Kidney (tissue), 14 donors: ENCODE data around the gene PPP4R3B. TPM values are rescaled to one million over a fixed set of nuclear protein-coding genes. Genes with fewer than 3 reads are reported as not detected.
"Not testable (repeated sequence)": the region's sequence is repeated elsewhere in the genome, so short reads cannot be mapped to it uniquely, and the experiment has no call there.

Experiments used
- DNase-seq, 5 donors: peaks; one replicate each; pipeline ENCODE4 v3.0.0-alpha.2; 2013 to 2020
- FAIRE-seq: peaks from 2 replicates; lab custom pipeline; 2012; peaks lifted over from hg19 to GRCh38; lab: Jason Lieb, UNC
- H3K27ac ChIP-seq, 2 donors: one replicate each; pipeline ENCODE4 v1.7.0; 2013; ENCODE audit warnings: low read depth in 2 of 2, low read length in 2 of 2, inconsistent platforms in 1 of 2
- H3K27me3 ChIP-seq: one replicate; pipeline ENCODE4 v1.7.1; 2013; ENCODE audit warnings: low read length, inconsistent platforms; ENCODE audit not compliant: control insufficient read depth, insufficient read depth
- H3K36me3 ChIP-seq, 3 donors: one replicate each; pipeline versions ENCODE4 v1.7.0 to v1.7.1; 2013; ENCODE audit warnings: low read length in 3 of 3, control low read depth in 1 of 3, inconsistent platforms in 1 of 3; ENCODE audit not compliant: insufficient read depth in 3 of 3, control insufficient read depth in 2 of 3
- H3K4me1 ChIP-seq, 3 donors: one replicate each; pipeline versions ENCODE4 v1.7.0 to v1.7.1; 2013; ENCODE audit warnings: low read length in 3 of 3, inconsistent platforms in 1 of 3, low read depth in 1 of 3; ENCODE audit not compliant: control insufficient read depth in 2 of 3, insufficient read depth in 2 of 3
- H3K4me3 ChIP-seq, 3 donors: one replicate each; pipeline versions ENCODE4 v1.7.0 to v1.8.1; 2013; ENCODE audit warnings: low read length in 3 of 3, control low read depth in 1 of 3, inconsistent platforms in 1 of 3
- H3K9ac ChIP-seq, 3 donors: one replicate each; pipeline versions ENCODE4 v1.7.0 to v1.7.1; 2013; ENCODE audit warnings: low read length in 3 of 3, control low read depth in 1 of 3, inconsistent platforms in 1 of 3
- H3K9me3 ChIP-seq, 3 donors: one replicate each; pipeline versions ENCODE4 v1.7.0 to v1.7.1; 2013; ENCODE audit warnings: low read length in 3 of 3, control low read depth in 1 of 3, inconsistent platforms in 1 of 3; ENCODE audit not compliant: control insufficient read depth in 2 of 3, insufficient read depth in 1 of 3
- CTCF ChIP-seq: IDR thresholded peaks from 3 replicates; pipeline ENCODE4 v1.5.1; 2012; ENCODE audit warnings: mild to moderate bottlenecking, moderate library complexity, borderline replicate concordance; ENCODE audit not compliant: insufficient read depth; ENCODE audit errors: extremely low read depth
- intact Hi-C: fragments of 100-400 bp; cut with DNase I; formaldehyde crosslinking; loops from one replicate; pipeline ENCODE4 v1.11.1; 2022
- polyA plus RNA-seq: library from polyadenylated mRNA; stranded (reverse); fragments of 350-450 nt; fragmentation: Illumina TruSeq; extraction: RNeasy Lipid Tissue Mini Kit (QIAGEN cat#74804); gene quantifications from one replicate; pipeline ENCODE4 v1.2.3, GENCODE V29; 2014; ENCODE audit warnings: low read depth, low replicate concordance; ENCODE audit not compliant: insufficient read depth
- total RNA-seq: library from RNA; stranded (reverse); fragmentation: NEBNext Ultra II Directional; extraction: Animal tissue kit (Norgen Biotek cat#: 25700); gene quantifications from one replicate; pipeline ENCODE4 v1.2.1, GENCODE V29; 2021
- donor health status: control.
- donor health status: control.
- donor health status: control.
- donor health status: control.
- donor health status: control.
- donor health status: DM: yes; HTN: yes; CAD: no.
- donor health status: Normal renal cell carcinoma (clear cell type).

Gene PPP4R3B
- total and polyA plus RNA-seq, 2 donors from 2014 or later: 24.0 to 66.0 TPM

- FAIRE-seq: no peak
- H3K36me3 ChIP-seq: peaks cover 0 to 7% (median 2%) of the 10 kb centered on the region in 3 donors
- H3K9ac ChIP-seq: no peak overlapping the region
- H3K27me3 ChIP-seq: no peaks in the 10 kb centered on the region
- H3K4me3 ChIP-seq: no peak overlapping the region
- DNase-seq: no peak
- peaks cover 0 to 4% (median 2%) of the 10 kb centered on the region in 3 donors for H3K4me1 ChIP-seq
- no peaks in the 10 kb centered on the region for H3K9me3 ChIP-seq
- no peak for TF ChIP-seq CTCF
- H3K27ac ChIP-seq: no peak overlapping the region
- intact Hi-C loops: no loop called here
Measured at GRCh38 chr2:55604027-55604565, 13.3 kb downstream of the PPP4R3B start.

DNA sequence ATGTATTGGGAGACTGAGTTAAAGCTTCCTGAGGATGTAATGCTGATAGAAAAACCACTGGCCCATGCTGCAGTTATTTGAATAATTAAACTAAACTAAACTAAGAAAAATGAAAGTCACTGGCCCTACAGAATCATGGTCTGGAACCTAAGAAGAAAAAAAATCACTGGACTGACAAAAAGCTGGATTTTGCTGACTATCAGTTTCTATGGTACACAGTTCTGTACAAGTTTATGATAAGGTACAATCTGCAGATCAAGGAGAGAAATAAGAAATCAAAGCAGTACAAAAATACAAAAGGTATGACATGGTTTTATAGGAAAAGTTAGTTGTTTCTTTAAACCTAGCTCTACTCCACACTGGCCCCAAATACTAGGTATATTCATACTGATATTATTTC is 15.6 kb downstream of the PPP4R3B start:
- TF ChIP-seq CTCF: no peak
- Histone ChIP-seq H3K27me3 (no peaks in the 10 kb centered on the region), H3K4me1 (peaks cover 0 to 4% (median 2%) of the 10 kb centered on the region in 3 donors), H3K9me3 (no peaks in the 10 kb centered on the region), H3K27ac (no peak overlapping the region), H3K36me3 (peaks cover 2 to 13% (median 8%) of the 10 kb centered on the region in 3 donors), H3K4me3 (no peak overlapping the region), H3K9ac (no peak overlapping the region)
- no peak for DNase-seq
- FAIRE-seq: no peak
- intact Hi-C loops: no loop called here

GRCh38 chr2:55598056-55598795 is 19.2 kb downstream of the PPP4R3B start:
- H3K4me1 ChIP-seq: peaks cover 0 to 4% (median 4%) of the 10 kb centered on the region in 3 donors
- DNase-seq (no peak), FAIRE-seq (no peak)
- H3K36me3 ChIP-seq: peaks cover 2 to 13% (median 8%) of the 10 kb centered on the region in 3 donors
- no peaks in the 10 kb centered on the region for H3K9me3 ChIP-seq
- H3K9ac ChIP-seq: no peak overlapping the region
- no peaks in the 10 kb centered on the region for H3K27me3 ChIP-seq
- intact Hi-C loops: no loop called here
- H3K4me3 ChIP-seq: no peak overlapping the region
- H3K27ac ChIP-seq: no peak overlapping the region
- no peak for TF ChIP-seq CTCF

DNA sequence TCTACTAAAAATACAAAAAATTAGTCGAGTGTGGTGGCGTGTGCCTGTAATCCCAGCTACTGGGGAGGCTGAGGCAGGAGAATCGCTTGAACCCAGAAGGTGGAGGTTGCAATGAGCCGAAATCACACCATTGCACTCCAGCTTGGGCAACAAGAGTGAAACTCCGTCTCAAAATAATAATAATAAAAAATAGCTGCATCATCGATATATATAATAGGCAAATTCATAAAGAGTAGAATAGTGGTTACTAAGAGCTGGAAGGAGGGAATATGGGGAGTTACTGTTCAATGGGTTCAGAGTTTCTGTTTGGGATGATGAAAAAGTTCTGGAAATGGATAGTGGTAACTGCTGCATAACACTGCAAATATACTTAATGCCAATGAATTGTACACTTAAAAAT is 20.6 kb downstream of the PPP4R3B start:
- FAIRE-seq, H3K36me3 ChIP-seq, H3K27ac ChIP-seq: not testable (repeated sequence)

More for the DNA sequence above, 20.6 kb downstream of the PPP4R3B start:
- H3K4me1 ChIP-seq, H3K27me3 ChIP-seq, H3K9ac ChIP-seq, H3K9me3 ChIP-seq, DNase-seq, intact Hi-C loops, H3K4me3 ChIP-seq: not testable (repeated sequence)
